Calu3 (cell line): Measurements from ENCODE around the gene C5orf58. TPM values are rescaled to one million over a fixed set of nuclear protein-coding genes. Genes with fewer than 3 reads are reported as not detected.
A peak's percentile ranks its signal among the peaks of the same experiment; 100 is the strongest.

Experiments used
- BruUV-seq: library from RNA; stranded (reverse); fragments of 400-500 nt; replicated peaks from 2 replicates; lab custom pipeline; 2021; lab: Mats Ljungman, UMichigan
- CTCF ChIA-PET: fragments of 300-600 bp; sonication (Branson Sonifier 250); formaldehyde crosslinking; loops from one replicate; lab custom pipeline; 2022; ENCODE audit warnings: antibody characterized with exemption; lab: Charles Lee
- DNase-seq: peaks from one replicate; pipeline ENCODE4 v3.0.0; 2022
- H3K27ac Mint-ChIP-seq: one replicate; pipeline ENCODE4 v1.8.0; 2022; ENCODE audit warnings: mixed read lengths; ENCODE audit not compliant: unreplicated experiment
- H3K27me3 Mint-ChIP-seq: one replicate; pipeline ENCODE4 v1.8.0; 2022; ENCODE audit warnings: mixed read lengths; ENCODE audit not compliant: unreplicated experiment
- H3K36me3 Mint-ChIP-seq: one replicate; pipeline ENCODE4 v1.8.0; 2022; ENCODE audit warnings: mild to moderate bottlenecking, moderate library complexity, mixed read lengths; ENCODE audit not compliant: insufficient read depth, unreplicated experiment
- H3K4me1 Mint-ChIP-seq: one replicate; pipeline ENCODE4 v1.8.0; 2022; ENCODE audit warnings: mild to moderate bottlenecking, low read depth, mixed read lengths; ENCODE audit not compliant: unreplicated experiment
- H3K4me3 Mint-ChIP-seq: one replicate; pipeline ENCODE4 v1.8.0; 2022; ENCODE audit warnings: mild to moderate bottlenecking, low read depth, moderate library complexity, mixed read lengths; ENCODE audit not compliant: unreplicated experiment
- H3K9me3 Mint-ChIP-seq: one replicate; pipeline ENCODE4 v1.8.0; 2022; ENCODE audit warnings: low read depth, mixed read lengths; ENCODE audit not compliant: unreplicated experiment
- intact Hi-C: fragments of 100-400 bp; cut with micrococcal nuclease; formaldehyde crosslinking; loops from one replicate; pipeline ENCODE4 v1.10.0; 2022; ENCODE audit not compliant: unreplicated experiment
- total RNA-seq: library from RNA; stranded (reverse); gene quantifications from 2 replicates; pipeline ENCODE4 v1.2.3, GENCODE V29; 2022
- TF ChIP-seq, protein P1 (sequence below): fragments of 200-600 bp; IDR thresholded peaks from one replicate; pipeline ENCODE4 v1.8.0; 2022; ENCODE audit warnings: antibody characterized with exemption; ENCODE audit not compliant: unreplicated experiment

Gene C5orf58
- total RNA-seq, 1 experiment from 2014 or later = not detected

DNA sequence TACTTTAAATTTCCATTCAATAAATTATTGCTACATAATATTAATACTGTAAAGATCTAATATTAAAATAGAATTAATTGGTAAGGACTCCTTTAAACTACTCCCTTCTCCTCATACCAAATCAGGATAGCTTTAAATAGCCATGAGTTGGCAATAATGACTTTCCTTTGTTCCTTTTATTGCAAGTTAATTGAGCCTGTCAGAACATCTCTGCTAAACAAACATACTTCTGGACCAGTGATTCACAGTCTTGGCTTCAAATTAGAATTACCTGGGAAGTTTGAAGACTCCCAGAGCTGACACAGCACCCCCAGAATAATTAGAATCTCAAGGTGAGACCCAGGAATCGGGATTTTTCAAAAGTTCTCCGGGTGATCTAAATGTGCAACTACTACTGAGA is 18.7 kb downstream of the C5orf58 start:
- Mint-ChIP-seq H3K27ac (no peak overlapping the region), H3K4me3 (no peak overlapping the region), H3K9me3 (no peaks in the 10 kb centered on the region), H3K27me3 (peaks cover 6% of the 10 kb centered on the region), H3K36me3 (peaks cover 7% of the 10 kb centered on the region), H3K4me1 (peaks cover 61% of the 10 kb centered on the region)
- CTCF ChIA-PET = interaction anchor here (1.1 to 1.2 kb wide), 2 partner anchors 15 to 25 kb away, joined by 3 read pairs; no protein-coding TSS in a partner anchor
- TF ChIP-seq, protein P1, sequence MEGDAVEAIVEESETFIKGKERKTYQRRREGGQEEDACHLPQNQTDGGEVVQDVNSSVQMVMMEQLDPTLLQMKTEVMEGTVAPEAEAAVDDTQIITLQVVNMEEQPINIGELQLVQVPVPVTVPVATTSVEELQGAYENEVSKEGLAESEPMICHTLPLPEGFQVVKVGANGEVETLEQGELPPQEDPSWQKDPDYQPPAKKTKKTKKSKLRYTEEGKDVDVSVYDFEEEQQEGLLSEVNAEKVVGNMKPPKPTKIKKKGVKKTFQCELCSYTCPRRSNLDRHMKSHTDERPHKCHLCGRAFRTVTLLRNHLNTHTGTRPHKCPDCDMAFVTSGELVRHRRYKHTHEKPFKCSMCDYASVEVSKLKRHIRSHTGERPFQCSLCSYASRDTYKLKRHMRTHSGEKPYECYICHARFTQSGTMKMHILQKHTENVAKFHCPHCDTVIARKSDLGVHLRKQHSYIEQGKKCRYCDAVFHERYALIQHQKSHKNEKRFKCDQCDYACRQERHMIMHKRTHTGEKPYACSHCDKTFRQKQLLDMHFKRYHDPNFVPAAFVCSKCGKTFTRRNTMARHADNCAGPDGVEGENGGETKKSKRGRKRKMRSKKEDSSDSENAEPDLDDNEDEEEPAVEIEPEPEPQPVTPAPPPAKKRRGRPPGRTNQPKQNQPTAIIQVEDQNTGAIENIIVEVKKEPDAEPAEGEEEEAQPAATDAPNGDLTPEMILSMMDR = no peak
- intact Hi-C loops = no loop called here
- BruUV-seq = no TSS peak
- no peak for DNase-seq

DNA sequence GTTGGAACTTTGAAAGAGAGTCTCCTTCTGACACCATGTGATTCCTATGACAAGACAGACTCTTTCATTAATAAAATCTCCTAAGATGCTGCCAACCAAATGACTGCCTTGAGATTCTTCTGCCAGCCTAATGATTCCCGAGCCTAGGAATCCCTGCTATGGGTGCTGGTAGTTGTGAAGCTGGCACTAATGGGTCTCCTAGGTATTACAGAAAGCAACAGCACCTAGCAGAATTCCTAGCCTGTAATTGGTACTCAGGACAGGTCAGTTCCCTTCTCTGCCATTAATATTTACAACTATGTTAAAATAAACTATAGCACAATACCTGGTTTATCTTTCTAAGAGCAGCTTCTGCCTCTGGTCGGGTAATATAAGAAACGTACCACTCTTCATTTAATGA is 19.3 kb downstream of the C5orf58 start:
- H3K27ac Mint-ChIP-seq = no peak overlapping the region
- DNase-seq = no peak
- no TSS peak for BruUV-seq
- H3K4me3 Mint-ChIP-seq = no peak overlapping the region
- H3K36me3 Mint-ChIP-seq = peaks cover 7% of the 10 kb centered on the region
- H3K9me3 Mint-ChIP-seq = no peaks in the 10 kb centered on the region
- intact Hi-C loops = no loop called here
- peaks cover 63% of the 10 kb centered on the region for H3K4me1 Mint-ChIP-seq
- TF ChIP-seq, protein P1 = no peak
- CTCF ChIA-PET = interaction anchor here (1.2 kb wide), 1 partner anchor 26 kb away, joined by 3 read pairs; no protein-coding TSS in a partner anchor
- H3K27me3 Mint-ChIP-seq = no peaks in the 10 kb centered on the region

DNA sequence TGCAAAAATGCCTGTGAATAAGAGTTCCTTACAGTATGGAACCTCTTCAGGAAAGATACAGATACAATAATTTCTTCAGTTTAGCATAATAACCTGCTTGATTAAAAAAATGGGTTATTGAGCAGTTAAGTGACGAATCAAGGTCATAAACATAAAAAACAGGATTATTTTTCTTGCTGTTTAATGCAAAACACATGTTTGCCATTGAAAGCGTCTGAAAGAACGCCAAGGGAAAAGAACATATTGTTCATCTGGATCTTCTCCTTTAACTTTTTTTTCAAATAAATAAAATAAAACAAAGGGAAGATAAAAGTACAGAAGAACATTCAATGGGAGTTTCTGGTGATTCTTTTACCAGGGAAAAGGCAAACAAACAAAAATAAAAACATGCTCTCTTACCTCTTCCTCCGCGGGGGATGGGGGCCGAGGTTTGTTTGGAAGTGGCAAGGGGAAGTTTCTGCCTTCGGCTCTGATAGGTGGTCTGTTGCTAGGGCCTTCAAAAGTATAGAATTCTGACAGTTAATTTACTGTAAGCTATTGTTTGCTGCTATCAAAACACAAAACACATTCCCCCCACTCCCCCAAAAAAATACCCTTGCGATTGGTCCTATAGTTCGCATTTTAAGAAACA is 20.1 kb downstream of the C5orf58 start:
- TF ChIP-seq, protein P1 = no peak
- Mint-ChIP-seq H3K4me1 (peaks cover 58% of the 10 kb centered on the region), H3K27me3 (no peaks in the 10 kb centered on the region), H3K9me3 (no peaks in the 10 kb centered on the region), H3K27ac (no peak overlapping the region), H3K36me3 (peaks cover 7% of the 10 kb centered on the region), H3K4me3 (no peak overlapping the region)
- no TSS peak for BruUV-seq
- CTCF ChIA-PET = interaction anchor here (0.6 kb wide), 1 partner anchor 350 kb away, joined by 15 read pairs; no protein-coding TSS in a partner anchor
- intact Hi-C loops = no loop called here
- no peak for DNase-seq

GRCh38 chr5:170254056-170254455 is 21.3 kb downstream of the C5orf58 start:
- Mint-ChIP-seq H3K4me1 (peaks cover 50% of the 10 kb centered on the region), H3K27me3 (no peaks in the 10 kb centered on the region), H3K4me3 (peak overlapping the region; percentile 13), H3K27ac (peak overlapping the region; percentile 63), H3K9me3 (no peaks in the 10 kb centered on the region), H3K36me3 (peaks cover 7% of the 10 kb centered on the region)
- DNase-seq = peak; percentile 84
- no TSS peak for BruUV-seq
- intact Hi-C loops = no loop called here
- CTCF ChIA-PET = interaction anchor here (1.2 kb wide), 1 partner anchor 12 kb away, joined by 3 read pairs; no protein-coding TSS in a partner anchor
- TF ChIP-seq, protein P1 = no peak
